ENCODE measurements around the gene FNDC1. TPM values are rescaled to one million over a fixed set of nuclear protein-coding genes. Genes with fewer than 3 reads are reported as not detected.

FNDC1 gene
- total RNA-seq, 1 donor from 2014 or later = 0.64 TPM

DNA sequence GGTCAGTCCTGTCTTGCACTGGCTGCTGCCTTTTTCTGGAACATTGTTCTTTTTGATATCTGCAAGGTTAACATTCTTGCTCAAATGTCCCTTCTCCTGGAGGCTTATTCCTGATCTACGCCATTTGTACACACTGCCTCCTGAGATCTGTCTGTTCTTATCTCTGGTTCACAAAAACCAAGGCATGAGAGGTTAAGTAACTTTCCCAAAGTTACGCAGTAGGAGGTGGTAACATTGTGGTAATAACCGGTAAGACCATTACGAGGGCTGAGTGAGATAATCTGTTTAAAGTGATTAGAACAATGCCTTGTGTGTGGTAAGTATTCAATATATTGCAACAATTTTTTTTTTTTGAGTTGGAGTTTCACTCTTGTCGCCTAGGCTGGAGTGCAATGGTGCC lies 132.1 kb downstream of the FNDC1 start:
- TF ChIP-seq, protein P1, sequence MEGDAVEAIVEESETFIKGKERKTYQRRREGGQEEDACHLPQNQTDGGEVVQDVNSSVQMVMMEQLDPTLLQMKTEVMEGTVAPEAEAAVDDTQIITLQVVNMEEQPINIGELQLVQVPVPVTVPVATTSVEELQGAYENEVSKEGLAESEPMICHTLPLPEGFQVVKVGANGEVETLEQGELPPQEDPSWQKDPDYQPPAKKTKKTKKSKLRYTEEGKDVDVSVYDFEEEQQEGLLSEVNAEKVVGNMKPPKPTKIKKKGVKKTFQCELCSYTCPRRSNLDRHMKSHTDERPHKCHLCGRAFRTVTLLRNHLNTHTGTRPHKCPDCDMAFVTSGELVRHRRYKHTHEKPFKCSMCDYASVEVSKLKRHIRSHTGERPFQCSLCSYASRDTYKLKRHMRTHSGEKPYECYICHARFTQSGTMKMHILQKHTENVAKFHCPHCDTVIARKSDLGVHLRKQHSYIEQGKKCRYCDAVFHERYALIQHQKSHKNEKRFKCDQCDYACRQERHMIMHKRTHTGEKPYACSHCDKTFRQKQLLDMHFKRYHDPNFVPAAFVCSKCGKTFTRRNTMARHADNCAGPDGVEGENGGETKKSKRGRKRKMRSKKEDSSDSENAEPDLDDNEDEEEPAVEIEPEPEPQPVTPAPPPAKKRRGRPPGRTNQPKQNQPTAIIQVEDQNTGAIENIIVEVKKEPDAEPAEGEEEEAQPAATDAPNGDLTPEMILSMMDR (IDR thresholded peaks at IDR 0.05) = no peak
- H3K4me3 Mint-ChIP-seq (ENCODE audit: unreplicated experiment) = no peak overlapping the region
- H3K27ac Mint-ChIP-seq (ENCODE audit: unreplicated experiment) = no peak overlapping the region
- DNase-seq (ENCODE audit: extremely low spot score, unreplicated experiment) = no peak
- H3K27me3 Mint-ChIP-seq (ENCODE audit: unreplicated experiment) = peaks cover 6% of the 10 kb centered on the region
- H3K36me3 Mint-ChIP-seq (ENCODE audit: unreplicated experiment) = no peaks in the 10 kb centered on the region
- H3K9me3 Mint-ChIP-seq (ENCODE audit: unreplicated experiment) = no peaks in the 10 kb centered on the region
- H3K4me1 Mint-ChIP-seq (ENCODE audit: unreplicated experiment) = no peaks in the 10 kb centered on the region

DNA sequence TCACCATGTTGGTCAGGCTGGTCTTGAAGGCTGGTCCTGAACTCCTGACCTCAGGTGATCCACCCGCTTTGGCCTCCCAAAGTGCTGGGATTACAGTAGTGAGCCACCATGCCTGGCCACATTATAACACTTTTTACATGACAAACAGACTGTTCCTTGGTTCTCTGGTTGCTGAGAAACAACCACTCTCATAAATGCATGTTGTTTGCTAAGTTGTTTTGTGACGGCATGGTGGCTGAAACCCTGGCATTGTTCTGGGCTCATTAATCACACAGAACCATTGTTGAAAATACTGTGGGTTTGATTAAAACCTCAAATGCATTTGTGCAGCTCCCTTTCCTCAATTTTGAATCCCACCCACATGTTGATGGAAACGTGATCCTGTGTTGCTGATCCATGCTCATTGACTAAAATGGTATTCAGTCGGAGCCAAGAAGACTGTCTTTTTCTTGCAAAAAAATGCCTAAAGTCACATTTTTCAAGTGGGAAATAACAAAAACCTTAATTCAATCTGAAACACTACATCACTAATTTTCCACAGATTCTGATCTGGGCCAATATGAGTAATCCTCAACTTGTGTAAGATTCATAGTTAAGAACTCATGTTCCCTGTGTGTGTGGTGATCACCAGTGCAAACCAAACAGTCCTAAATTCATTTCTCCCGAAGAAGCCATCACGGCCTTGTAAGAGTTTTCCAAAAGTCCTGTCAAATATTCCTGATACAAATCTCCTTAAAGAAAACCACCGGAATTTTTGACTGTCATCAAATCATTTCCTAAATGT lies 132.8 kb downstream of the FNDC1 start:
- no peak overlapping the region for H3K27ac Mint-ChIP-seq (ENCODE audit: unreplicated experiment)
- no peaks in the 10 kb centered on the region for H3K9me3 Mint-ChIP-seq (ENCODE audit: unreplicated experiment)
- H3K27me3 Mint-ChIP-seq (ENCODE audit: unreplicated experiment) = peaks cover 6% of the 10 kb centered on the region
- no peak for DNase-seq (ENCODE audit: extremely low spot score, unreplicated experiment)
- H3K4me3 Mint-ChIP-seq (ENCODE audit: unreplicated experiment) = no peak overlapping the region
- H3K4me1 Mint-ChIP-seq (ENCODE audit: unreplicated experiment) = no peaks in the 10 kb centered on the region
- TF ChIP-seq, protein P1 (IDR thresholded peaks at IDR 0.05) = no peak
- H3K36me3 Mint-ChIP-seq (ENCODE audit: unreplicated experiment) = no peaks in the 10 kb centered on the region

DNA sequence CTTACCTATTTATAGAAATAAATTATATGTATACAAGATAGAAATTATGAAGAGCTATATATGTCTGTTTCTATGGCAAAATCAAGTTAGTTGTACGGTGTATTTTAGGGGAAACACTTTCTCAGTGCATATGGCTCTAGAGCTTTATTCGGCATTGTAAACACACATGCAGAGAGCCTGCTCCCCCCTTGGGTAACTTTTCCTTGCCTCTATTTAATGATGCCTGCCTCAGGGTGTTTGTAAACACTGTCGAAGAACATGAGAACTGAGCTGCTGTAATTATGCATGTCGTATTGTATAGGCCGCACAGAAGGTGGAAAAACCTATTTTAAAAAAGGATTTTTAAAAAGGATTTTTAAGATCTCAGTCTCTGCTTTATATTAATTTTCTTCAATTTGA lies 133.4 kb downstream of the FNDC1 start:
- Mint-ChIP-seq H3K27me3 (ENCODE audit: unreplicated experiment) (peaks cover 6% of the 10 kb centered on the region), H3K4me3 (ENCODE audit: unreplicated experiment) (no peak overlapping the region), H3K9me3 (ENCODE audit: unreplicated experiment) (no peaks in the 10 kb centered on the region), H3K4me1 (ENCODE audit: unreplicated experiment) (no peaks in the 10 kb centered on the region), H3K36me3 (ENCODE audit: unreplicated experiment) (no peaks in the 10 kb centered on the region), H3K27ac (ENCODE audit: unreplicated experiment) (no peak overlapping the region)
- DNase-seq (ENCODE audit: extremely low spot score, unreplicated experiment) = no peak
- TF ChIP-seq, protein P1 (IDR thresholded peaks at IDR 0.05) = no peak

DNA sequence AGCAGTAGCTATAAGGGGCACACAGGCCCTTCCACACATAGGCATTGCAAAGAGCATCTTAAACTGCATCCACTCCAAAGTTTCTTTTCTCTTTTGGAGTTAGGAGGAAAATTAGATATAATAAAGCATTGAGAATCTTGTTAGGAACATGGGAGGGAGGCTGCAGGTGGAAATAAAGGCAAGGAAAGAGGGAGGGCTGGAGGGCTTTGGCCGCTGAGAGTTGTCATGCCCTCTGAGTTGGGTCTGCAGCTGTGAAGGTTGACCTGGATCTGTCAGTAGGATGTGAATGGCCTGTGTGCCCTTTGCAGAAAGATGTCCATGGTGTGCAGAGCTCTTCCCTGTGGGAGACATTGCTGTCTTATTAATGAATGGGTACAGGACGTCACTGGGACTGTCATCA lies 134.0 kb downstream of the FNDC1 start:
- no peaks in the 10 kb centered on the region for H3K9me3 Mint-ChIP-seq (ENCODE audit: unreplicated experiment)

DNA sequence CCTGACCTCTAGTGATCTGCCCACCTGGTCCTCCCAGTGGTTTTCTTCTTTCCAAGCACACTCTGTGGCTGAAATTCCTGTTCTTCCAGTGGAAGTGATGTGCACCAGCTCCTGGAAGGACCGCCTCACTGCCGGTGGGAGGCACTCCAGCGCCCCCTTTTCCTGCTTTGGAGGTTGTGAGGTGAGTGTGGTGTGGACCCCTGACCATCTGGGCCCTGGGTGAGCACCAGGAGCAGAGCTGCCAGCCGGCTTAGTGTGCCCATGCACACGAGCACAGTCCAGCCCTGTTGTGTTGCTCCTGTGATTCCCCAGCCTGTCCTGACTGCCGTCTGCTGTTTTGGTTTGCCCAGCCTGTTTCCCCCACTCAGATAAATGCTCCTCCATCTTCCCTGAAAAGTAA lies 134.6 kb downstream of the FNDC1 start:
- Mint-ChIP-seq H3K27ac (ENCODE audit: unreplicated experiment) (no peak overlapping the region), H3K27me3 (ENCODE audit: unreplicated experiment) (peaks cover 3% of the 10 kb centered on the region), H3K4me1 (ENCODE audit: unreplicated experiment) (no peaks in the 10 kb centered on the region), H3K36me3 (ENCODE audit: unreplicated experiment) (no peaks in the 10 kb centered on the region), H3K4me3 (ENCODE audit: unreplicated experiment) (no peak overlapping the region), H3K9me3 (ENCODE audit: unreplicated experiment) (no peaks in the 10 kb centered on the region)
- no peak for DNase-seq (ENCODE audit: extremely low spot score, unreplicated experiment)
- TF ChIP-seq, protein P1 (IDR thresholded peaks at IDR 0.05) = no peak

More for the DNA sequence above, 134.0 kb downstream of the FNDC1 start:
- Mint-ChIP-seq H3K36me3 (ENCODE audit: unreplicated experiment) (no peaks in the 10 kb centered on the region), H3K27ac (ENCODE audit: unreplicated experiment) (no peak overlapping the region), H3K27me3 (ENCODE audit: unreplicated experiment) (peaks cover 3% of the 10 kb centered on the region), H3K4me1 (ENCODE audit: unreplicated experiment) (no peaks in the 10 kb centered on the region), H3K4me3 (ENCODE audit: unreplicated experiment) (no peak overlapping the region)
- TF ChIP-seq, protein P1 (IDR thresholded peaks at IDR 0.05) = no peak
- DNase-seq (ENCODE audit: extremely low spot score, unreplicated experiment) = no peak

Data from osteocyte (in vitro differentiated cells).